Measurements from ENCODE around the gene SDC4.

SDC4 gene

GRCh38 chr20:45318386-45318939 lies 29.8 kb downstream of the SDC4 start:
- TF ChIP-seq CTCF (IDR thresholded peaks at IDR 0.05), result no peak
- H3K36me3 ChIP-seq, result no peaks in the 10 kb centered on the region
- peaks cover 49% of the 10 kb centered on the region for H3K27me3 ChIP-seq
- peaks cover 9 to 19% of the 10 kb centered on the region in 2 experiments for H3K4me1 ChIP-seq (ENCODE audit: control insufficient read depth in 1 of 2, insufficient read depth in 1 of 2, low read depth in 1 of 2, low read length in 1 of 2)
- H3K4me3 ChIP-seq (ENCODE audit: low read depth in 1 of 2, low read length in 1 of 2), result no peak overlapping the region
- H3K27ac ChIP-seq, result no peak overlapping the region
- no peaks in the 10 kb centered on the region for H3K9me3 ChIP-seq

- H3K4me3 ChIP-seq (ENCODE audit: low read depth in 1 of 2, low read length in 1 of 2), result no peak overlapping the region
- no peak for TF ChIP-seq CTCF (IDR thresholded peaks at IDR 0.05)
- no peak overlapping the region for H3K27ac ChIP-seq
- peaks cover 9 to 19% of the 10 kb centered on the region in 2 experiments for H3K4me1 ChIP-seq (ENCODE audit: control insufficient read depth in 1 of 2, insufficient read depth in 1 of 2, low read depth in 1 of 2, low read length in 1 of 2)
- no peaks in the 10 kb centered on the region for H3K9me3 ChIP-seq
- no peaks in the 10 kb centered on the region for H3K36me3 ChIP-seq
- peaks cover 56% of the 10 kb centered on the region for H3K27me3 ChIP-seq
These were observed 30.4 kb downstream of the SDC4 start for GRCh38 chr20:45317826-45318225.

GRCh38 chr20:45316150-45317080 lies 31.8 kb downstream of the SDC4 start:
- H3K4me1 ChIP-seq (ENCODE audit: control insufficient read depth in 1 of 2, insufficient read depth in 1 of 2, low read depth in 1 of 2, low read length in 1 of 2), result peaks cover 9 to 23% of the 10 kb centered on the region in 2 experiments
- no peak for TF ChIP-seq CTCF (IDR thresholded peaks at IDR 0.05)
- no peaks in the 10 kb centered on the region for H3K9me3 ChIP-seq
- H3K36me3 ChIP-seq, result no peaks in the 10 kb centered on the region
- H3K27ac ChIP-seq, result no peak overlapping the region
- H3K27me3 ChIP-seq, result peaks cover 68% of the 10 kb centered on the region
- no peak overlapping the region for H3K4me3 ChIP-seq (ENCODE audit: low read depth in 1 of 2, low read length in 1 of 2)

DNA sequence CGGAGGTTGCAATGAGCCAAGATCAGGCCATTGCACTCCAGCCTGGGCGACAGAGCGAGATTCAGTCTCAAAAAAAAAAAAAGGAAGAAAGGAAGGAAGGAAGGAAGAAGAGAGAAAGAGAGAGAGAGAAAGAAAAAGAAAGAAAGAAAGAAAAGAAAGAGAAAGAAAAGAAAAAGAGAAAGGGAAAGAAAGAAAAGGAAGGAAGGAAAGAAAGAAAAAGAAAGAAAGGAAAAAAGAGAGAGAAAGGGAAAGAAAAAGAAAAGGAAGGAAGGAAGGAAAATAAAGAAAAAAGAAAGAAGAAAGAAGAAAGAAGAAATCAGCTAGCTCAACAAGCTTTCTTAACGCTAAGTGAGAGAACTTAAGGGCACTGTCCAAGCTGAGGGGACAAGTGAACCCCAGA lies 32.6 kb downstream of the SDC4 start:
- Histone ChIP-seq H3K4me3 (ENCODE audit: low read depth in 1 of 2, low read length in 1 of 2) (no peak overlapping the region), H3K27ac (no peak overlapping the region), H3K9me3 (no peaks in the 10 kb centered on the region), H3K4me1 (ENCODE audit: control insufficient read depth in 1 of 2, insufficient read depth in 1 of 2, low read depth in 1 of 2, low read length in 1 of 2) (peaks cover 9 to 17% of the 10 kb centered on the region in 2 experiments), H3K27me3 (peaks cover 71% of the 10 kb centered on the region), H3K36me3 (no peaks in the 10 kb centered on the region)
- TF ChIP-seq CTCF (IDR thresholded peaks at IDR 0.05), result no peak

DNA sequence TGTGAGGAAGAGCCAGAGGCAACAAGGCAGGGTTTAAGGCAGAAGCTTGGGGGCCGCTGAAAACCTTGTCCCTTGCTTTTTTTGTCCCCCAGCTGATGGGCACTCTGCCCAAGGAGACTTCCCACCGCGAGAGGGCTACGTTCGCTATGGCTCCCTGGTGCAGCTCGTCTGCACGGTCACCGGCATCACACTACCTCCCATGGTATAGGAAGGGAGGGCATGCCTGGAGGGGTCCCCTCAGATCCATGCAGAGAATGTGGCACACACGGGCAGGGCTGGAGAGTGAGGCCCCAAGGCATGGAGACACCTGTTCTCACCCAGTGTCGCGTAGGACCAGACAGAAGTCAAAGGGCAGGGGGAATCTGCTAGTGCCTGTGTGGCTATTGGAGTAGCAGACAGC lies 34.3 kb downstream of the SDC4 start:
- Histone ChIP-seq H3K9me3 (no peaks in the 10 kb centered on the region), H3K4me1 (ENCODE audit: control insufficient read depth in 1 of 2, insufficient read depth in 1 of 2, low read depth in 1 of 2, low read length in 1 of 2) (peaks cover 3 to 7% of the 10 kb centered on the region in 2 experiments), H3K4me3 (ENCODE audit: low read depth in 1 of 2, low read length in 1 of 2) (no peak overlapping the region), H3K27ac (no peak overlapping the region), H3K36me3 (no peaks in the 10 kb centered on the region), H3K27me3 (peaks cover 71% of the 10 kb centered on the region)
- no peak for TF ChIP-seq CTCF (IDR thresholded peaks at IDR 0.05)

Measured in neutrophil (primary cell).